ENCODE measurements around the gene CCDC28B.

Gene CCDC28B

GRCh38 chr1:32228771-32229170 is 28.4 kb downstream of the CCDC28B start:
- no peak overlapping the region for H3K27ac ChIP-seq
- no peaks in the 10 kb centered on the region for H3K4me1 ChIP-seq (ENCODE audit: control insufficient read depth in 1 of 2, insufficient read depth in 1 of 2, low read depth in 1 of 2, low read length in 1 of 2)
- no peak for TF ChIP-seq CTCF (IDR thresholded peaks at IDR 0.05)
- H3K9me3 ChIP-seq: no peaks in the 10 kb centered on the region
- H3K4me3 ChIP-seq (ENCODE audit: low read depth in 1 of 2, low read length in 1 of 2): no peak overlapping the region
- H3K27me3 ChIP-seq: no peaks in the 10 kb centered on the region
- H3K36me3 ChIP-seq: peaks cover 62% of the 10 kb centered on the region

GRCh38 chr1:32231843-32232432 is 31.5 kb downstream of the CCDC28B start:
- Histone ChIP-seq H3K4me1 (ENCODE audit: control insufficient read depth in 1 of 2, insufficient read depth in 1 of 2, low read depth in 1 of 2, low read length in 1 of 2) (no peaks in the 10 kb centered on the region), H3K9me3 (no peaks in the 10 kb centered on the region), H3K27ac (no peak overlapping the region), H3K4me3 (ENCODE audit: low read depth in 1 of 2, low read length in 1 of 2) (no peak overlapping the region), H3K36me3 (peaks cover 51% of the 10 kb centered on the region), H3K27me3 (no peaks in the 10 kb centered on the region)
- TF ChIP-seq CTCF (IDR thresholded peaks at IDR 0.05): no peak

GRCh38 chr1:32232558-32233304 is 32.3 kb downstream of the CCDC28B start:
- H3K36me3 ChIP-seq: peaks cover 45% of the 10 kb centered on the region
- H3K9me3 ChIP-seq: no peaks in the 10 kb centered on the region
- H3K27ac ChIP-seq: no peak overlapping the region
- no peaks in the 10 kb centered on the region for H3K4me1 ChIP-seq (ENCODE audit: control insufficient read depth in 1 of 2, insufficient read depth in 1 of 2, low read depth in 1 of 2, low read length in 1 of 2)
- no peak for TF ChIP-seq CTCF (IDR thresholded peaks at IDR 0.05)
- no peak overlapping the region for H3K4me3 ChIP-seq (ENCODE audit: low read depth in 1 of 2, low read length in 1 of 2)
- no peaks in the 10 kb centered on the region for H3K27me3 ChIP-seq

GRCh38 chr1:32234792-32235191 is 34.4 kb downstream of the CCDC28B start:
- peaks cover 16% of the 10 kb centered on the region for H3K27me3 ChIP-seq
- no peak overlapping the region for H3K4me3 ChIP-seq (ENCODE audit: low read depth in 1 of 2, low read length in 1 of 2)
- no peaks in the 10 kb centered on the region for H3K9me3 ChIP-seq
- no peak overlapping the region for H3K27ac ChIP-seq
- H3K4me1 ChIP-seq (ENCODE audit: control insufficient read depth in 1 of 2, insufficient read depth in 1 of 2, low read depth in 1 of 2, low read length in 1 of 2): peaks cover 0 to under 1% of the 10 kb centered on the region in 2 experiments
- TF ChIP-seq CTCF (IDR thresholded peaks at IDR 0.05): no peak
- peaks cover 24% of the 10 kb centered on the region for H3K36me3 ChIP-seq

DNA sequence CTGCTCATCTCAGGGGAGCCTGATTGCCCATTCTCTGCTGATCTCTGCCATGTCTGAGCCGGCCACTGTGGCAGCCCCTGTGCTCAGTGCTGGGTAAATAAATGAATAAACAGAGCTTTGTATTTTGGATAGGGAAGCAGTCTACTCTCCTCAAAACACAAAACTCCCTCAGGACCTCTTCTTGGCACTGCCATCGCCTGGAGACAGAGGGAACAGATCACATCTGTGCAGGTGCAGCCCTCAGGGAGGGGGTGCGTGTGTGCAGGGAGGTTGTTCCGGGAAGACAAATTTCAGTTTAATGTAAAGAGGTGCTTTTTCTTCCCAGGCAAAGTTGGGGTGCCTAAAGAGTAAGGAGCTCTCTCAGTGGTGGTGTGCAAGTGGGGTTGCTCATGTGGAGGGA is 38.9 kb downstream of the CCDC28B start:
- Histone ChIP-seq H3K4me1 (ENCODE audit: control insufficient read depth in 1 of 2, insufficient read depth in 1 of 2, low read depth in 1 of 2, low read length in 1 of 2) (peaks cover 21 to 22% of the 10 kb centered on the region in 2 experiments), H3K36me3 (no peaks in the 10 kb centered on the region), H3K9me3 (no peaks in the 10 kb centered on the region), H3K27ac (no peak overlapping the region), H3K4me3 (ENCODE audit: low read depth in 1 of 2, low read length in 1 of 2) (no peak overlapping the region), H3K27me3 (peaks cover 50% of the 10 kb centered on the region)
- TF ChIP-seq CTCF (IDR thresholded peaks at IDR 0.05): no peak

Data from neutrophil (primary cell).